HepG2 (cell line): ENCODE data around the gene C22orf31. TPM values are rescaled to one million over a fixed set of nuclear protein-coding genes. Genes with fewer than 3 reads are reported as not detected.

Source experiments
- HNRNPK ChIP-seq: fragments of 200-400 bp; formaldehyde crosslinking; IDR thresholded peaks from 2 replicates; pipeline ENCODE4 v1.6.1; 2018; ENCODE audit warnings: low read length, low read depth, moderate library complexity, mild to moderate bottlenecking; ENCODE audit not compliant: poor library complexity, severe bottlenecking
- NCOA2 ChIP-seq: sonication (generic); formaldehyde crosslinking; IDR thresholded peaks from 2 replicates; pipeline ENCODE4 v1.8.0; 2022; ENCODE audit warnings: inconsistent platforms
- NFIC ChIP-seq: IDR thresholded peaks from 2 replicates; pipeline ENCODE4 v1.6.1; 2012; ENCODE audit warnings: mild to moderate bottlenecking, low read length, inconsistent platforms
- RFXANK ChIP-seq: IDR thresholded peaks from 2 replicates; pipeline ENCODE4 v1.6.1; 2016
- ZFX ChIP-seq: sonication (generic); formaldehyde crosslinking; IDR thresholded peaks from 2 replicates; pipeline ENCODE4 v1.4.0; 2020; ENCODE audit warnings: mild to moderate bottlenecking, low read depth, missing genetic modification reagents, moderate library complexity
- ZNF383 ChIP-seq: sonication (generic); formaldehyde crosslinking; IDR thresholded peaks from 2 replicates; pipeline ENCODE4 v1.4.0; 2020; ENCODE audit warnings: missing genetic modification reagents, mild to moderate bottlenecking, borderline replicate concordance
- ZNF678 ChIP-seq: sonication (generic); formaldehyde crosslinking; IDR thresholded peaks from 2 replicates; pipeline ENCODE4 v1.4.0; 2020; ENCODE audit warnings: mild to moderate bottlenecking, missing genetic modification reagents
- ZNF709 ChIP-seq: sonication (generic); formaldehyde crosslinking; IDR thresholded peaks from 2 replicates; pipeline ENCODE4 v1.5.0; 2020; ENCODE audit warnings: mild to moderate bottlenecking, missing genetic modification reagents
- ZNF839 ChIP-seq: sonication (generic); formaldehyde crosslinking; IDR thresholded peaks from 2 replicates; pipeline ENCODE4 v1.4.0; 2020; ENCODE audit warnings: missing genetic modification reagents, mild to moderate bottlenecking, borderline replicate concordance
- polyA plus RNA-seq, 8 experiments: library from polyadenylated mRNA; depleted of rRNA in 3 of 8; stranded (reverse) in 7 of 8; unstranded in 1 of 8; fragments of >200 nt; fragmentation: Illumina TruSeq in 4 of 8; extraction: Trizol in 4 of 8; gene quantifications; 2 replicates each; pipeline versions ENCODE4 v1.2.1 to v1.2.3, GENCODE V29; 2011 to 2016; ENCODE audit warnings: low read depth in 4 of 8, missing spikeins in 1 of 8, mixed read lengths in 1 of 8; ENCODE audit not compliant: insufficient read depth in 1 of 8
- total RNA-seq, 5 experiments: library from RNA; depleted of rRNA; stranded (reverse); fragments of >200 nt; fragmentation: Illumina TruSeq; extraction: Trizol; gene quantifications; 2 replicates each; pipeline ENCODE4 v1.2.3, GENCODE V29; 2016; ENCODE audit warnings: low read depth in 1 of 5
- TF ChIP-seq, protein P1 (sequence below): sonication (generic); formaldehyde crosslinking; IDR thresholded peaks from 2 replicates; pipeline ENCODE4 v1.4.0; 2020; ENCODE audit warnings: mild to moderate bottlenecking, missing genetic modification reagents, borderline replicate concordance
- TF ChIP-seq, protein P2 (sequence below), 2 experiments: sonication (generic) in 1 of 2; formaldehyde crosslinking in 1 of 2; IDR thresholded peaks; 2 replicates each; pipeline versions ENCODE4 v1.6.1 to v1.9.0; 2014 to 2022; ENCODE audit warnings: antibody characterized with exemption in 1 of 2, borderline replicate concordance in 1 of 2, inconsistent platforms in 1 of 2, low read depth in 1 of 2, missing genetic modification reagents in 1 of 2
- TF ChIP-seq, protein P3 (sequence below): sonication (generic); formaldehyde crosslinking; IDR thresholded peaks from 2 replicates; pipeline ENCODE4 v1.5.0; 2020; ENCODE audit warnings: missing genetic modification reagents
- TF ChIP-seq, protein P4 (sequence below): fragments of 450-650 bp; IDR thresholded peaks from 2 replicates; pipeline ENCODE4 v1.6.1; 2016

Gene C22orf31
- total and polyA plus RNA-seq, 2 of the 13 experiments (the other 11 are each of a cell fraction or from before 2014, with no cell fraction given) = not detected

DNA sequence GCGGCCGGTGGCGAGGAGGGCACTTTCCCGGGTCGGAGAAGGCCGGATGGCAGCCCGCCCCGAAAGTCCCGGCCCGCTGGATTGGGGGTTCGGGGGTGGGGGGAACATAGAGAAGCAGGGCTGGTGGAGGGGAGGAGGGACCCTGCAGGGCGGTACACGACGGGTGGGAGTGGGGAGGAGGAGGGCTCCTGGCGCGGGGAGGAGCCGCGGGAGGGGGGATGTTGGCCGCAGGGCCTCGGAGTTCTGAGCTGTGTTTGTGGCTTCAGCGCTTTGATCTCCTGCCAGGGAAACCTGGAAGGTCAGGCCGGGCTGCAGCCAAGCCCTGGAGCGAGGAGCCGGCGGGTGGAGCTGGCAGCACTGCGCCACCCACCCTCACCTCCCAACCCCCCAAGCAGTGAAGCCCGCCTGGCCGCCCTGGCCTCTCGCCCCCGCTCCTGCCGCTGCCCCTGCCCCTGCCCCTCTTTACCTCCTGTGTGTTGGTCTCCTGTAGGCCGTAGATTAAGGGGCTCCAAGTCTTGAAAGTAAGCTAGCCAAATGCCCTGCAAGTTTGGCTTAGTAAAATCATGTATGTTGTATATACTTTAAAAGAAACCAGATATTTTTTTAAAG lies 30.9 kb downstream of the C22orf31 start (continued):
- TF ChIP-seq NCOA2 (CRISPR knock-in tag) (peak; percentile 96), RFXANK (CRISPR knock-in tag) (0 out of 2 replicates have a peak, but pooled peaks have one; percentile 40), ZNF839 (CRISPR knock-in tag) (no peak), NFIC (peak; percentile 95), ZNF383 (CRISPR knock-in tag) (peak; percentile 41; the same call in 1 of the 2 replicates), ZNF709 (no peak), ZFX (CRISPR knock-in tag) (0 out of 2 replicates have a peak, but pooled peaks have one; percentile 47), HNRNPK (peak; percentile 87), ZNF678 (peak; percentile 72; the same call in 1 of the 2 replicates)
- TF ChIP-seq, protein P1, sequence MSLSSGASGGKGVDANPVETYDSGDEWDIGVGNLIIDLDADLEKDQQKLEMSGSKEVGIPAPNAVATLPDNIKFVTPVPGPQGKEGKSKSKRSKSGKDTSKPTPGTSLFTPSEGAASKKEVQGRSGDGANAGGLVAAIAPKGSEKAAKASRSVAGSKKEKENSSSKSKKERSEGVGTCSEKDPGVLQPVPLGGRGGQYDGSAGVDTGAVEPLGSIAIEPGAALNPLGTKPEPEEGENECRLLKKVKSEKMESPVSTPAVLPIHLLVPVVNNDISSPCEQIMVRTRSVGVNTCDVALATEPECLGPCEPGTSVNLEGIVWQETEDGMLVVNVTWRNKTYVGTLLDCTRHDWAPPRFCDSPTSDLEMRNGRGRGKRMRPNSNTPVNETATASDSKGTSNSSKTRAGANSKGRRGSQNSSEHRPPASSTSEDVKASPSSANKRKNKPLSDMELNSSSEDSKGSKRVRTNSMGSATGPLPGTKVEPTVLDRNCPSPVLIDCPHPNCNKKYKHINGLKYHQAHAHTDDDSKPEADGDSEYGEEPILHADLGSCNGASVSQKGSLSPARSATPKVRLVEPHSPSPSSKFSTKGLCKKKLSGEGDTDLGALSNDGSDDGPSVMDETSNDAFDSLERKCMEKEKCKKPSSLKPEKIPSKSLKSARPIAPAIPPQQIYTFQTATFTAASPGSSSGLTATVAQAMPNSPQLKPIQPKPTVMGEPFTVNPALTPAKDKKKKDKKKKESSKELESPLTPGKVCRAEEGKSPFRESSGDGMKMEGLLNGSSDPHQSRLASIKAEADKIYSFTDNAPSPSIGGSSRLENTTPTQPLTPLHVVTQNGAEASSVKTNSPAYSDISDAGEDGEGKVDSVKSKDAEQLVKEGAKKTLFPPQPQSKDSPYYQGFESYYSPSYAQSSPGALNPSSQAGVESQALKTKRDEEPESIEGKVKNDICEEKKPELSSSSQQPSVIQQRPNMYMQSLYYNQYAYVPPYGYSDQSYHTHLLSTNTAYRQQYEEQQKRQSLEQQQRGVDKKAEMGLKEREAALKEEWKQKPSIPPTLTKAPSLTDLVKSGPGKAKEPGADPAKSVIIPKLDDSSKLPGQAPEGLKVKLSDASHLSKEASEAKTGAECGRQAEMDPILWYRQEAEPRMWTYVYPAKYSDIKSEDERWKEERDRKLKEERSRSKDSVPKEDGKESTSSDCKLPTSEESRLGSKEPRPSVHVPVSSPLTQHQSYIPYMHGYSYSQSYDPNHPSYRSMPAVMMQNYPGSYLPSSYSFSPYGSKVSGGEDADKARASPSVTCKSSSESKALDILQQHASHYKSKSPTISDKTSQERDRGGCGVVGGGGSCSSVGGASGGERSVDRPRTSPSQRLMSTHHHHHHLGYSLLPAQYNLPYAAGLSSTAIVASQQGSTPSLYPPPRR (CRISPR knock-in tag) = peak; percentile 88
- TF ChIP-seq, protein P2, sequence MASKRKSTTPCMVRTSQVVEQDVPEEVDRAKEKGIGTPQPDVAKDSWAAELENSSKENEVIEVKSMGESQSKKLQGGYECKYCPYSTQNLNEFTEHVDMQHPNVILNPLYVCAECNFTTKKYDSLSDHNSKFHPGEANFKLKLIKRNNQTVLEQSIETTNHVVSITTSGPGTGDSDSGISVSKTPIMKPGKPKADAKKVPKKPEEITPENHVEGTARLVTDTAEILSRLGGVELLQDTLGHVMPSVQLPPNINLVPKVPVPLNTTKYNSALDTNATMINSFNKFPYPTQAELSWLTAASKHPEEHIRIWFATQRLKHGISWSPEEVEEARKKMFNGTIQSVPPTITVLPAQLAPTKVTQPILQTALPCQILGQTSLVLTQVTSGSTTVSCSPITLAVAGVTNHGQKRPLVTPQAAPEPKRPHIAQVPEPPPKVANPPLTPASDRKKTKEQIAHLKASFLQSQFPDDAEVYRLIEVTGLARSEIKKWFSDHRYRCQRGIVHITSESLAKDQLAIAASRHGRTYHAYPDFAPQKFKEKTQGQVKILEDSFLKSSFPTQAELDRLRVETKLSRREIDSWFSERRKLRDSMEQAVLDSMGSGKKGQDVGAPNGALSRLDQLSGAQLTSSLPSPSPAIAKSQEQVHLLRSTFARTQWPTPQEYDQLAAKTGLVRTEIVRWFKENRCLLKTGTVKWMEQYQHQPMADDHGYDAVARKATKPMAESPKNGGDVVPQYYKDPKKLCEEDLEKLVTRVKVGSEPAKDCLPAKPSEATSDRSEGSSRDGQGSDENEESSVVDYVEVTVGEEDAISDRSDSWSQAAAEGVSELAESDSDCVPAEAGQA (IDR thresholded peaks at IDR 0.05; ENCODE audit: low read depth) = peak; percentile 43; the same call in 1 of the 2 replicates
- TF ChIP-seq, protein P2 (CRISPR knock-in tag; IDR thresholded peaks at IDR 0.05; ENCODE audit: borderline replicate concordance) = no peak
- TF ChIP-seq, protein P3, sequence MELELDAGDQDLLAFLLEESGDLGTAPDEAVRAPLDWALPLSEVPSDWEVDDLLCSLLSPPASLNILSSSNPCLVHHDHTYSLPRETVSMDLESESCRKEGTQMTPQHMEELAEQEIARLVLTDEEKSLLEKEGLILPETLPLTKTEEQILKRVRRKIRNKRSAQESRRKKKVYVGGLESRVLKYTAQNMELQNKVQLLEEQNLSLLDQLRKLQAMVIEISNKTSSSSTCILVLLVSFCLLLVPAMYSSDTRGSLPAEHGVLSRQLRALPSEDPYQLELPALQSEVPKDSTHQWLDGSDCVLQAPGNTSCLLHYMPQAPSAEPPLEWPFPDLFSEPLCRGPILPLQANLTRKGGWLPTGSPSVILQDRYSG = no peak
- TF ChIP-seq, protein P4, sequence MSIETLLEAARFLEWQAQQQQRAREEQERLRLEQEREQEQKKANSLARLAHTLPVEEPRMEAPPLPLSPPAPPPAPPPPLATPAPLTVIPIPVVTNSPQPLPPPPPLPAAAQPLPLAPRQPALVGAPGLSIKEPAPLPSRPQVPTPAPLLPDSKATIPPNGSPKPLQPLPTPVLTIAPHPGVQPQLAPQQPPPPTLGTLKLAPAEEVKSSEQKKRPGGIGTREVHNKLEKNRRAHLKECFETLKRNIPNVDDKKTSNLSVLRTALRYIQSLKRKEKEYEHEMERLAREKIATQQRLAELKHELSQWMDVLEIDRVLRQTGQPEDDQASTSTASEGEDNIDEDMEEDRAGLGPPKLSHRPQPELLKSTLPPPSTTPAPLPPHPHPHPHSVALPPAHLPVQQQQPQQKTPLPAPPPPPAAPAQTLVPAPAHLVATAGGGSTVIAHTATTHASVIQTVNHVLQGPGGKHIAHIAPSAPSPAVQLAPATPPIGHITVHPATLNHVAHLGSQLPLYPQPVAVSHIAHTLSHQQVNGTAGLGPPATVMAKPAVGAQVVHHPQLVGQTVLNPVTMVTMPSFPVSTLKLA = no peak
